Stimulated activated CD4-positive, alpha-beta T cell treated with anti-CD3 and anti-CD28 coated beads, Interleukin-4, amount 100 ng/mL, for 48 hours (primary cell): Measurements from ENCODE around the gene GTF2F2.

Source experiments
- DNase-seq, 2 donors: peaks; one replicate each; pipeline ENCODE4 v3.0.0-alpha.2; 2020; ENCODE audit warnings: low read depth in 2 of 2

Gene GTF2F2

DNA sequence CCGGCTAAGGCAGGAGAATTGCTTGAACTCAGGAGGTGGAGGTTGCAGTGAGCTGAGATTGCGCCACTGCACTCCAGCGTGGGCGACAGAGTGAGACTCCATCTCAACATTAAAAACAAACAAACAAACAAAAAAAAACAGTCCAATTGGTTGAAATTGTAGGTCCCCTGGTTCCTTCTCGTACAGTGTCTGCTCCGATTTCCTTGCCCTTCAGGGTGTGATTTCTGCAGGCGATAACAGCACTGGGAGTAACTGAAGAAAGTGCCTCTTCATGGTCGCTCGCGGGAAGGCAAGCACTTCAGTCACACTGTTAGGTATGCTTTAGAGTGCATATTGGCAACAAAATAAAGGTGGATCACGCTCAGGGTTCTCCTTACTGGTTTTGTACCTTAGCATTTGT lies 181.0 kb downstream of the GTF2F2 start:
- no peak for DNase-seq

DNA sequence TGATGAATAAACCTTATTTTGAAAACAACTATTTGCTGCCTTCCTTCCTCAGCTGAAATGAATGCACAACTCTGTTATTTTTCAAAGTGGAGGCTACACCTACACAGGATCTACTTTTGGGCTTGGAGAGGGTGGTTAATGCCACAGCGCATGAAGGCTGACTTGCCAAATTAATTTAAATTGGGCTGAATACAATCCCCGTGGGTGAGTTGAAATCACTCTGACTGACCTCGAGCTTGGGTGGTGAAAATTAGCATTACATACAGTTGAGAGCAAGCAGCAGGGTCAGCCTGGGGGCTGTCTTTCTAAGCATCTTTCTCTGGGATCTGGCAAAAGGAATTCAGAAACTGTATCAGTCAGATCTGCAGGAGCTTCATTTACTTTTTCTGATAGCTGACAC lies 182.2 kb downstream of the GTF2F2 start:
- DNase-seq = no peak

DNA sequence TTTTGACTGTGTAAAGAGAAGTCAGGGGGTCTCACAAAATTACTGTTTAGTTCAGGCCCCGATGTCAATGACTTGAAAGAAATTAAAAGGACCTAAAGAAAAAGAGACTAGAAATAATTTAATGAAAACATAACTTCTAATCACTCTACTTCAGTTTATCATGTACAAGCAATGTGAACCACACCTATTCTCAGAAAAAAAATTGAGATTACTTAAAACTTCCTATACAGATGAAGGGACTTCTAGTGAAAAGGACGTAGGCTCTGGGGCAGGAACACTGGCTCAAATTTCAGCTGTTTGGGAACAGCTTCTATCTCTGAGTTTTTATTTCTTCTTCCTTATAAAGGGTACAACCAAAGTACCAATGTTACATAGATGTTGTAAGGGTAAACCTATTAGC lies 182.7 kb downstream of the GTF2F2 start:
- DNase-seq = no peak

DNA sequence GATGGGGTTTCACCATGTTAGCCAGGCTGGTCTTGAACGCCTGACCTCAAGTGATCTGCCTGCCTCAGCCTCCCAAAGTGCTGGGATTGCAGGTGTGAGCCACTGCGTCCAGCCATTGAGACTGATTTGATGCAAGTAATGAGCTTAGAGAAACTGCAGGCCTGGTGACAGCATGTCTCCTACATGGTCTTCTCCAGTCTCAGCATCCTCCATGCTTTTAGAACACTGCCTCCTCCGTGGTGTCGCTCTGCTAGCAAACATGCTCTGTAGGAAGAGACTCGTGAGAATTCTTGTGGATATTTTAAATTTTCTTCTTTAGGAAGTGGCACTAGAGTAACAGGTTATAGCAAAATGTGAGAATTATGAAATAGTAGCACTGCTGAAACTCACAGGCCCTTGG lies 183.6 kb downstream of the GTF2F2 start:
- no peak for DNase-seq

DNA sequence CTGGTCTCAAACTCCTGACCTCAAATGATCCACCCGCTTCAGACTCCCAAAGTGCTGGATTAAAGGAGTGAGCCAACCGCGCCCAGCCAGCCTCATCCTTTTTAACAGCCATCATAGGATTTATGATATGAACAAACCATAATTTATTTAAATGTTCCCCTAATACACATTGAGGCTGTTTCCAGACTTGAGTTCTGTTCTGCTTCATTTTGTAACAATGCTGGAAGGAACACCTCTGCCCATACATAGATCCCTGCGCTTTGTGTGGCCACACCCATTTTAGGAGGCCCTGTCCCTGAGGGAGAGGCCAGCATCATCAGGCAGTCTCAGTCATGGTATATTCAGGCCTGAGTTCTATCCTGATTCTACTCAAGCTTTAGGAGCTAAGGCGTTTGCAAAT lies 184.8 kb downstream of the GTF2F2 start:
- no peak for DNase-seq

DNA sequence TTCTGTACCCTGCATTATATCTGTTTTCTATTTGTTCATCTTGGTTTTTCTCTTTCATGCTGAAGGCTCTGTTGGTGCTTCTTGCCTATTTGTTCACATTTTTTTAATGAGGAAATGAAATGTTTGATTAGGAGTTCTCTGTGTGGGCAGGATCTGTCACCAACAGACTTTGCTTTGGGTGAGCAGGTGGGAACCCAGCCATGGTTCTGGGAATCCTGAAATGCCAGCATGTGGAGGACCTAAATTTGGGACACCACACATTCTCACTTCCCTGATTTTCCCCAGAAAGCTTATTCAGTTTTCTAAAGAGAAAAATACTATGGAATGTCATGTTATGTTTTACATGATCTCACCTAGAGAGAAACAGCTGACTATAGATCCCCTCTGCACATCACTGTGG lies 186.7 kb downstream of the GTF2F2 start:
- no peak for DNase-seq

DNA sequence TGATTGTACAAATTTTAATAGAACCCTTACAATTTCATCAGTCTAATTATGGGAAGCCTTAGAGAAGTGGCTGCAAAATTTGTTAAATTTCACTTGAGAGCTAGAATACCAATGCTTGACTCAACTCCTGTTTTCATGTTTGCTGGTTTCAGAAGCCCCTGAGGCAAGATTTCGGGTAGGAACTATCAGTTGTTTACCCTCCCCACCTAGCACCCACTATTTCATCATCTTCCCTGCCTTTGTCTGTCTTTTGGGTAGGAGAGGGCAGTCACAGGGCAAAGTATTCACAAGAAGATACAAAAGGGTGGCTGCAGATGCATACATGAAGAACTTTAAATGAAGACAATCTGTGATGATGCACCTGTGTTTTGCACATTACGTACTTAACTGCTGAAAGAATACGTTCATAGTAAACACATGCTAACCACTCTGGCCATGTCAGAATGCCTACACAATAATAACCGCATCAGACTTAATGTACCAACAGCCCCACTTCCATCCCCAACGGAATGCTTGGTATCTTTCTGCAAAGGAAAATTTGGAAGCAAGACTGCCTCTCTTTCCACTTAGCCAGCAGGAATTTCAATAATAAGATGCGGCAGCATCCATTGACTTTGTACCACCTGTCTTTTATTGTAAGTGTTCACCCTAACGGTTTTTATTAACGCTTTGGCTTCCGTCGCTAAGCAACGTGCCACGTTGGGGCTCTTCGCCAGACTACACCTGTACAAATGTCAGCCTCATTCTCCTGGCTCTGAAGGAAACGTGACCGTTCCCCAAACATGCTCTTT lies 190.2 kb downstream of the GTF2F2 start:
- no peak for DNase-seq

DNA sequence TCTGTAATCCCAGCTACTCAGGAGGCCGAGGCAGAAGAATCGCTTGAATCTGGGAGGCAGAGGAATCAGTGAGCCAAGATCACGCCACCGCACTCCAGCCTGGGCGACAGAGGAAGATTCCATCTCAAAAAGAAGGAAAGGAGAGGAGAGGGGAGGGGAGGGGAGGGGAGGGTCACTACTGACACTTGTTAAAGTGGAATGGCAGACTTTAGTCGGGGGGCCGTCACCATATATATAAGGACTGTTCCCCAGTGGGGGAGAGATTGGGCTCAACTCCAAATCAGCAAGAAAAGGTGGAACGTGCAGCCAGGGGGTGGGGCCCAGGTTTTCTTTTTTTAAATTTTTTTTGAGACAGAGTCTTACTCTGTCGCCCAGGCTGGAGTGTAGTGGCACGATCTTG lies 194.5 kb downstream of the GTF2F2 start:
- DNase-seq = no peak

DNA sequence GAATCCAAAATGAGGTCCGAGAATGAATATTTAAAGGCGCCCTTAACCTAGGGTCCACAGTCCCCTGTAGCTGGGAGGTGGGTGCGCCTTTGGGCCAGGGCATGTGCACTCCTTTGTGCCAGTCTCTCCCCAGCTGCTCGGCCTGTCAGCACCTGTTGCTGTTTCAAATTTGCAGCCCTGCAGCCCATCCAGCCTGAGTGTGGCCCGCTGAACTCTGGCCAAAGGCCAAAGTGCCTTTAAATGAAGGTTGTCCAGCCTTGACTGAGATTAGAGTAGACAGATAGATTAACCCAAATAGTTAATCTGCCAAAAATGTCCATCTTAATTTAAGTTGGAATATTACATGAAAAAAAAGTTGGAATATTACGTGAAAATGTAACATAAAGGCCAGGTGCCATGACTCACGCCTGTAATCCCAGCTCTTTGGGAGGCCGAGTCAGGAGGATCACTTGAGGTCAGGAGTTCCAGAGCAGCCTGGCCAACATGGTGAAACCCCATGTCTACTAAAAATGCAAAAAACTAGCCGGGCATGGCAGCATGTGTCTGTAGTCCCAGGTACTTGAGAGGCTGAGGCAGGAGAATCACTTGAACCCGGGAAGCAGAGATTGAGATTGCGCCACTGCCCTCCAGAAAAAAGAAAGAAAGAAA lies 195.3 kb downstream of the GTF2F2 start:
- DNase-seq = no peak

DNA sequence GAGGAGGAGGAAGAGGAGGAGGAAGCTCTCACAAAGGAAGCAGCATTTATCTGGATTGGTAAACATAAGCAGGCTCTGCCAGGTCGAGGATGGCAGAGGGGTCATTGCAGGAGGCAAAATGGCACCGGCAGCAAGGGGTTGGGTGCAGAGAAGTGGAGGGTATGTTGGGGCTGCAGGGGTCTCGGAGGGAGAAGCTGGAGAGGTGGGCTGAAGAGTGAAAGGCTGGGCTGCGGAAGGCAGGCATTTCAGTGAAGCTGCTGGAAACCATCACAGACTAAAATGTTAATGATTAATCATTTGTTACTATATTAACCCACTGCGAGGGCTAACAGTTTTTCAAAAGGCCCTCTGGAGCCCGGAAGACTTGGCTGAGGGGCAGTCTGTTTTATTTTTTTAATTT lies 196.0 kb downstream of the GTF2F2 start:
- DNase-seq = no peak

DNA sequence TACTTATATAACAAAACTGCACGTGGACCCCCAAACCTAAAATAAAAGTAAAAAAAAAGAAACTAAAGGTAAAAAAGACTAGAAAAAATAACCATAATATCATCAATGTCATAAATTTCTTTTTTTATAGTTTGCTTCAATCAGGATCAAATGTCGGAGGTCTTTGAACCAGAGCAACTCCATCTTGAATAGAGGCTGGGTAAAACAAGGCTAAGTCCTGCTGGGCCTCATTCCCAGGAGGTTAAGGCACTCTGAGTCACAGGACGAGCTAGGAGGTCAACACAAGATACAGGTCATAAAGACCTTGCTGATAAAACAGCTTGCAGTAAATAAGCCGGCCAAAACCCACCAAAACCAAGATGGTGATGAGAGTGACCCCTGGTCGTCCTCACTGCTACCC lies 196.7 kb downstream of the GTF2F2 start:
- DNase-seq = no peak

DNA sequence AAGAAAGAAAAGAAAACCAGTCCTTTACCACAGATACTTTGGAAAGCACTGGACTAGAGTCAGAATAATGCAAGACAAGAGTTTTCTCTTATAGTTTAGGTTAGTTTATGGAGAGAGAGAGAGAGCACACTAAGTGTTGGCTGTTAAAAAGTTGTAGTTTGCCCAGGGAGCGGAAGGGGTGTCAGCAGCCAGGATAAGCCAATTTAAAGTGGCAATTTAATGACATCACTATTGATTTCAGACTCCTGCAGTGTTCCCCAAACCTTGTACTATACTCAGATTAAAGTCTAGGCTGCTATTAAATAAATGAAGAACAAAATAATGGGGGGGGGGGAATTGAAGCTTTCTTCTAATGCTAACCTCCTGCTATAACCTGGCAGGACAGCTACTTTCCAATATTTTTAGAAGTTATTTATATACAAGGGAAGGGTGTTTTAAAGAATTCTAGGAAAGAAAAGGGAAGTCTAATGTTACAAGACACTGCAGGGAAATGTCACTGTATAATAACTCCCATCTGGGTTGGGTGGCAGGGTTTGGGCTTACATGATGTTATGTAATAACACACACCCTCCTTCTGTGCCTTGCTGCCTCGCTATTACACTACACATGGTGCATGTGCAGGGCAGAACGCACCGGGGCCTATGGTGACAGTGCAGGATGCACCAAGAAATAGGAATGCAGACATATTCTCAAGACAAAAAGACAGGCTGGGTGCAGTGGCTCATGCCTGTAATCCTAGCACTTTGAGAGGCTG lies 200.7 kb downstream of the GTF2F2 start:
- DNase-seq = no peak

DNA sequence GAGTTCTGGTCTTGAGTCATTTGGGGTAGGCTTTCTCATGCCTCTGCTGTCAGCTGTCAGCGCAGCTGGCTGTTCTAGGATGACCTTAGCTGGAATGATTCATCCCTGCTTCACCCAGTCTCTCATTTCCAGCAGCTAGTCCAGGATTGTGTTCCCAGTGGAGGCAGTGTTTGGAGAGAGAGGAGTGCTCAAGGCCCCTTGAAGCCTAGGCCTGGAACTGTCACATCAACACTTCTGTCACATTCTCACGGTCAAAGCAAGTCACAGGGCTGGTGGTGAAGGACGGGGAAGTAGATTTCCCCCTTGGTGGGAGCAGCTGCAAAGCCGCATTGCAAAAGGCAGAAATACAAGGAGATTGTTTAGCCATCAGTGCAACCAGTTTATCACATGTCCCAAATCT lies 205.5 kb downstream of the GTF2F2 start:
- no peak for DNase-seq

DNA sequence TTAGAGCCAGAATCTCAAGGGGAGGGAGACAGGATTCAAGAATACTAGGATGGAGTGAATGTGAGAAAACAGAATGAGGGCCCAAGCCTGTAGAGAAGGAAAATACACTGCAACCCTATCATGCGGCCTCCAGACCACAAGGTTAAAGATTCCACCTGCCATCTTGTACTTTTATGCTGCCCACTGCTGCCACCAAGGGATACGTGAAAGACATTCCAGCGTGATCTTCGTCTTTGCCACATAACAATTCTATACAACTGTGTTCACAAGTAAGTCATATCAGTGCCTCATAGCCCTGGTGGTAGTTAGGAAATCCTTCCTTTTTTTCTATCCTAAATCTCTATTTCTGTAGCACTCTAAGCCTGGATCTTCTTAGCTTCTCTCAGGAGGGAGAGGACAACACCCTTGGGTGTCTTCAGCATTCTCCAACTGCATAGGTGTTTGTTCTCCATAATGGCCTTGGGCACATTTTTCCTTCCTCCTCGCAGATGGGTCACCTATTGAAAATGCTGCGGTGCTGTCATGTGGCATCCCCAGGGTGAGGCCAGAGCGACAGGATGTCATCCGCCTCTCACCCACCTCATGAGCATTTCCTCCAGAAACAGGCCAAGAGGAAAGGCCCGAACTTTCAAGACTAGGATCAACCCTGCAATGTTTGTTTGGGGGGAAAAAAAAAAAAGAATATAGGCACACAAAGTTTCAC lies 207.1 kb downstream of the GTF2F2 start:
- no peak for DNase-seq

DNA sequence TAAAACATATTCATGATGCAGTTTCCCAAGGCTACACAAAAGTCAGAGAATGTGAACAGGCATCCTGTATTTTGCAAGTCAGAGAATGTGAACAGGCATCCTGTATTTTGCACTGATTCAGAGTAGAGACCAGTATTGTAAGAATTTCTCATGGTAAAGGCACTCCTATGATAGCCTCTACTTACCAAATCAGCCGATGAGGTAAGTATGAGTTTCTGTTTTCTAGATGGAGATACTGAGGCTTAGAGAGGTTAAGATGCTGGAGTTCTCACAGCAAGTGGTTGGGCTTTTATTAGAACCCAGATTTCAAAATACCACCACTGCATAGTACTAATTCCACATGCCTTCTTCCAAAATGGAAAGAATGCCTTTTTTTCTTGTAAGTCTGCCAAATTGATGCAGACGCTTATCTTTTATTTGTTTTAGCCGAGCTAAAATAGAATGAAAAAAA lies 208.4 kb downstream of the GTF2F2 start:
- no peak for DNase-seq

DNA sequence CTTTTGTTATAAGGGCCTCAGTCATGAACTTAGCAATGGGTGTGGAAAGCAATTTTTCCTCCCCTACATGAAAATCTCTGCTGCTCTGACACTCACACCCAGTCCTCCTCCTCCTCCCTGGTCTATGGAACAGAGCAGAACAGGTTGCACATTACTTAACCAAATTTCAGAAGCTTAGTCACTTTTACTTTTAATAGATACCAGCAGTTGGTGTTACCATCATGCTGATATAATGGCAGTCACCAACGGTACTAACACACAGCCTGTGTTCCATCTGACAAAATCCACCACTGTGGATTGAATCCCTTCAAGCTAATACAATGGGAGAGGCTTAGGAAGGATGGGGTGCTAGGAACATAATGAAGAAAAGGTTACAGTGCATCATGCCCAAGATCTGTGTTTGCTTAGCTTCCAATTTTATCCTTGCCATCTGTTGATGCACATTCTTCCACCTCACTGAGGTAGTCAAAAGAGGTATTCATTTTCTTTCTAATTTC lies 210.9 kb downstream of the GTF2F2 start:
- no peak for DNase-seq

DNA sequence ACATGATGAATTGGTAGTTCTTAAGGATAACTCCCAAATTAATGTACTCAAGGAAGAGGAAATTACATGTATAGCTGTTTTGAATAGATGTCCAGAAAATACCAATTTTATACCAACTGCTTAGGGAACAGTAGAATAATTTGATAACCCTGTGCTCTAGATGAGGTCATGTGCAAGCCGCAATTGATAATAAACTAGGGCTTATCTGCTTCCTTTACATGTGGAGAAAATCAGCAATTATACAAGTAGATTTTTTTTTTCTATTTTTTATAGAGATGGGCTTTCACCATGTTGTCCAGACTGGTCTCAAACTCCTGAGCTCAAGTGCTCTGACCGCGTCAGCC lies 211.4 kb downstream of the GTF2F2 start:
- DNase-seq = no peak

DNA sequence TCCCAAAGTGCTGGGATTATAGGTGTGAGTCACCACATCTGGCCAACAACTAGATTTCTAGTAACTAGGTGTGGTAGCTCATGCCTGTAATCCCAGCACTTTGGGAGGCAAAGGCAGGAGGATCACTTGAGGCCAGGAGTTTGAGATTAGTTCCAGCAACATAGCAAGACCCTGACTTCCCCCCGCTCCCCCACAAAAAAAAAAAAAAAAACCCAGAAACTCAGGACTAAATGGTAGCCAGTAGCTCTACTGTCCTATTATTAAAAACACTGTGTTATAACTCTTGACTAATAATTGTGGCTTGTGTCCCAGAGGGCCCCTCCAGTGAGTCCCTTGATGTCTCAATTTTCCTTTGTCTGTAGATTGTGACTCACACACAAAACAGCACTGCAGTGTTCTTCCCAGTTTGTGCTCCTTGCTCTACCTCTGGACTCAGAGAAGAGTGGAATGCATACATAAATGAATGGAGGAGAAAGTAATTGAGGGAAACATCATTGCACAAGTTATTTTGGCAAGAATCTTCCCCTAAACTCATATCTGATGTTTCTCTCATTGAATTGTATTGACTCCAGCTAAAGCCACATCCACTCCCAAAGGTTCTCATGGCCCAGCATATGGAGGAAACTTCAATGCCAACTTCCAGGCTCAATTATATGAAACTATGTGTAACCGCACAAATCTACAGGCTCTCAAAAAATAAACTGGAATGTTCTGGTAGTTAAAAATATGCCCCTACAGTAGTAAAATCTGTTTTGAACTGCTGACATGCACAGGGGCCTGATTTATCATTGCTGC lies 211.9 kb downstream of the GTF2F2 start:
- no peak for DNase-seq

DNA sequence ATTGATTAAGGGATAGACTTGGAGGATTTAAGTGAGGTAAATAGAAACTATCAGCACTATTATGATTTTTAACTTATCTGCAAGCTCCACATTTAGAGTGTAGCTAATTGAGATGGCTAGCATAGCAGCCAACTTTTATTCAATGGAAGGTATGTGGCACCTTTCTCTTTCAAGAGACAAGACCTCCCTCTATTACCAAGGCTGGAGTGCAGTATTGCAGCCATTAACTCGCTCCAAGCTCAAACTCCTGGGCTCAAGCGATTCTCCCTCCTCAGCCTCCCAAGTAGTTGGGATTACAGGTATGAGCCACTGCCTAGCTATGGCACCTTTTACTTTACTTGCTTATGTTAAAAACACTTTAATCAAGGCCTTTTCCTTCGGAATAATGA lies 212.5 kb downstream of the GTF2F2 start:
- DNase-seq = no peak

DNA sequence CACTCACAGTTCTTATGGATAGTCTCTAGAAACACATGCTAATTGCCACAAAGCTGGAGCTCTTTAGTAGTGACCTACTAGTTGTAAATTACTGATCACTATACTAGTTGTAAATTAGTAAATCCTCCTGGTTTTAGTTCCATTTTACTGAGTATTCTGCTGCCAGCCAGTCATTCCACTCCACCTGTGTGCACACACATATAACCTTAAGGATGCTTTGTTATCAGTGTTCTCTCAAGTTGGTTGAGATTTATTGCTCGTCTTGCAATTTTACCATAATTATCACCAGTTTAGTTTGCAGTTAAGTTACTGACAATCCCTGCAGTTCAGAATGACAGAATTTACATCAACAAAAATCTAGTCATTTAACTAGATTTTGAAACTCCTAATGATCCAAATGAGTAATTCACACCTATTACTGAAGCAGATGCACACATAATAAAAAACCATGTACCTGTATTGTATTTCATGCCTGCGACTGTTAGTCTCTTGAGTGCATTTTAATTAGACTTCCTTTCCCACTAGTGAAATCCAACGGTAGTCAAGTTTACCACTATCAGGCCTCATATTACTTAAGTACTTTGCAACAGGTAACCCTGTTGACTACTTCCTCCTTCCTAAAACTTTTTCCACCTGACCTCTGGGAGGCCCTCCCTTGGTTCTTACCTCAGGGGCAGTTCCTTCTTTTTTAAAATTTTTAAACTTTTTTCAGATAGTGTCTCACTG lies 213.1 kb downstream of the GTF2F2 start:
- no peak for DNase-seq
